Type B pancreatic cell (in vitro differentiated cells): ENCODE data around the gene MT1E. TPM values are rescaled to one million over a fixed set of nuclear protein-coding genes. Genes with fewer than 3 reads are reported as not detected.

ENCODE experiments used
- DNase-seq: peaks from one replicate; pipeline ENCODE4 v3.0.0; 2021; ENCODE audit warnings: mixed read lengths; ENCODE audit not compliant: unreplicated experiment; ENCODE audit errors: extremely low spot score
- H3K27ac Mint-ChIP-seq: 2 replicates; pipeline ENCODE4 v1.8.0; 2021; ENCODE audit warnings: mild to moderate bottlenecking, mixed read lengths
- H3K27me3 Mint-ChIP-seq: 2 replicates; pipeline ENCODE4 v1.8.0; 2021; ENCODE audit warnings: mixed read lengths
- H3K36me3 Mint-ChIP-seq: 2 replicates; pipeline ENCODE4 v1.8.0; 2021; ENCODE audit warnings: mixed read lengths
- H3K4me1 Mint-ChIP-seq: one replicate; pipeline ENCODE4 v1.8.0; 2021; ENCODE audit warnings: mixed read lengths; ENCODE audit not compliant: unreplicated experiment
- H3K4me3 Mint-ChIP-seq: 2 replicates; pipeline ENCODE4 v1.8.0; 2021; ENCODE audit warnings: mild to moderate bottlenecking, mixed read lengths
- H3K9me3 Mint-ChIP-seq: 2 replicates; pipeline ENCODE4 v1.8.0; 2021; ENCODE audit warnings: mixed read lengths
- total RNA-seq: library from RNA; stranded (reverse); gene quantifications from 2 replicates; pipeline ENCODE4 v1.2.1, GENCODE V29; 2021; ENCODE audit warnings: low replicate concordance
- TF ChIP-seq, protein P1 (sequence below): fragments of 200-600 bp; sonication (generic); conservative IDR thresholded peaks from 2 replicates; pipeline ENCODE4 v1.5.0; 2021; ENCODE audit warnings: antibody characterized with exemption, mild to moderate bottlenecking

MT1E gene
- total RNA-seq, 1 donor from 2014 or later, result 7.8 TPM

DNA sequence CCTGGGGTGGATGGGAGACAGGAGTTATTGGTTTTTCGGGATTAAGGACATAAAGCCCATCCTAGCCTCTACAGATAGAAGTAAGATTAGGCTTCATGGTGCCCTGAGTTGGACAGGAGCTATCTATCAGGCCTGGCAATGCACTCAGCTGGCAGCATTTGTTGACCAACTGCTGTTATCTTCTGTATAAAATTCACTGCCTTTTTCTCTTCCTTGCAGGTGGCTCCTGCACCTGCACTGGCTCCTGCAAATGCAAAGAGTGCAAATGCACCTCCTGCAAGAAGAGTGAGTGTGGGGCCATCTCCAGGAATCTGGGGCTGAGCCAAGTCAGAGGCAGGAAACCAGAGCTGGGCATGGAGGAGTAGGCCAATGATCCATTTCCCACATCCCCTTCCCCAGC, 13.5 kb downstream of the MT1E start:
- peaks cover 95% of the 10 kb centered on the region for H3K27me3 Mint-ChIP-seq
- TF ChIP-seq, protein P1, sequence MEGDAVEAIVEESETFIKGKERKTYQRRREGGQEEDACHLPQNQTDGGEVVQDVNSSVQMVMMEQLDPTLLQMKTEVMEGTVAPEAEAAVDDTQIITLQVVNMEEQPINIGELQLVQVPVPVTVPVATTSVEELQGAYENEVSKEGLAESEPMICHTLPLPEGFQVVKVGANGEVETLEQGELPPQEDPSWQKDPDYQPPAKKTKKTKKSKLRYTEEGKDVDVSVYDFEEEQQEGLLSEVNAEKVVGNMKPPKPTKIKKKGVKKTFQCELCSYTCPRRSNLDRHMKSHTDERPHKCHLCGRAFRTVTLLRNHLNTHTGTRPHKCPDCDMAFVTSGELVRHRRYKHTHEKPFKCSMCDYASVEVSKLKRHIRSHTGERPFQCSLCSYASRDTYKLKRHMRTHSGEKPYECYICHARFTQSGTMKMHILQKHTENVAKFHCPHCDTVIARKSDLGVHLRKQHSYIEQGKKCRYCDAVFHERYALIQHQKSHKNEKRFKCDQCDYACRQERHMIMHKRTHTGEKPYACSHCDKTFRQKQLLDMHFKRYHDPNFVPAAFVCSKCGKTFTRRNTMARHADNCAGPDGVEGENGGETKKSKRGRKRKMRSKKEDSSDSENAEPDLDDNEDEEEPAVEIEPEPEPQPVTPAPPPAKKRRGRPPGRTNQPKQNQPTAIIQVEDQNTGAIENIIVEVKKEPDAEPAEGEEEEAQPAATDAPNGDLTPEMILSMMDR, result no peak
- no peaks in the 10 kb centered on the region for H3K36me3 Mint-ChIP-seq
- H3K4me1 Mint-ChIP-seq, result peaks cover 5% of the 10 kb centered on the region
- DNase-seq, result no peak
- H3K9me3 Mint-ChIP-seq, result no peaks in the 10 kb centered on the region
- H3K4me3 Mint-ChIP-seq, result no peak overlapping the region
- no peak overlapping the region for H3K27ac Mint-ChIP-seq

DNA sequence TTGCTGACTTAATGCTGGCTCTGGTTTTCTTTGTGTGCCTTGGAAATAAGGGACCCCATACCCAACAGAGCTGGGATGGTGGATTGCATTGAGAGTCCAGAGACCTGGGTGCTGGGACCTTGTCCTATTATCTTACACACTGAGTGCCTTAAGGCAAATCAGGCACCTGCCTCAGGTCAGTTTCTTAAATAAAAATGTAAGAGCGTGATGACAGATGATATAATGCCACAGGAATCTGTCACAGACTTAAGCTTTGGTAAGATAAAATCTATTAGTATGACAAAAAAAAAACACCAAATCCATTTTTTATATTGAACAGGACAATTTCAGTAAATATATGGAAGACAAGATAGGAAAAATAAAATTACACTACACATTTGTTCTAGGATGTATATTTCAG, 14.5 kb downstream of the MT1E start:
- Mint-ChIP-seq H3K36me3 (no peaks in the 10 kb centered on the region), H3K4me3 (no peak overlapping the region), H3K9me3 (no peaks in the 10 kb centered on the region), H3K4me1 (peaks cover 5% of the 10 kb centered on the region), H3K27me3 (peaks cover 95% of the 10 kb centered on the region), H3K27ac (no peak overlapping the region)
- TF ChIP-seq, protein P1, result no peak
- DNase-seq, result no peak

DNA sequence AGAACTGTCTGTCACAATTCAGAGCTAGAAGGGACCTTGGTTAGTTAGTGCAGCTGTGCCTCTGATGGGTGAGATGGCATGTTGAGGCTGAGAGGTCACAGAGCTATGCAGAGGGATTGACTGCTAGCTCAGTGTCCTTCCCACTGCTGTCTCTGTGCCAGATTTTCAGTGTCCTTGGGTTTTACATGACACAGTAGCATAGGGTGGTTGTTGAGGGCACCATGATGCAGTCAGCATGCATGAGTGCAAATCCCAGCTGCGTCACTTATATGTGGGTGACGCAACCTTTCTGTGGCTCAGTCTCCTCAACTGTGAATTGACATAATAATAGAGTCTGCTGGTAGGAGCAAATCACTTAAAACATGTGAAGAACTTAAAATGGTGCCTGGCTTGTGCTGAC, 15.6 kb downstream of the MT1E start:
- peaks cover 5% of the 10 kb centered on the region for H3K4me1 Mint-ChIP-seq
- H3K4me3 Mint-ChIP-seq, result no peak overlapping the region
- no peaks in the 10 kb centered on the region for H3K9me3 Mint-ChIP-seq
- H3K27ac Mint-ChIP-seq, result no peak overlapping the region
- TF ChIP-seq, protein P1, result no peak
- no peaks in the 10 kb centered on the region for H3K36me3 Mint-ChIP-seq
- DNase-seq, result no peak
- peaks cover 97% of the 10 kb centered on the region for H3K27me3 Mint-ChIP-seq

- Mint-ChIP-seq H3K4me1 (no peaks in the 10 kb centered on the region), H3K27ac (no peak overlapping the region), H3K36me3 (no peaks in the 10 kb centered on the region), H3K9me3 (no peaks in the 10 kb centered on the region), H3K27me3 (peaks cover 96% of the 10 kb centered on the region), H3K4me3 (peak overlapping the region; percentile 44)
- TF ChIP-seq, protein P1, result peak; percentile 38
- no peak for DNase-seq
Observed at GRCh38 chr16:56643080-56643778, 17.6 kb downstream of the MT1E start.

GRCh38 chr16:56643833-56644232, 18.3 kb downstream of the MT1E start:
- H3K27me3 Mint-ChIP-seq, result peaks cover 97% of the 10 kb centered on the region
- no peaks in the 10 kb centered on the region for H3K4me1 Mint-ChIP-seq
- no peak overlapping the region for H3K27ac Mint-ChIP-seq
- peak overlapping the region; percentile 44 for H3K4me3 Mint-ChIP-seq
- TF ChIP-seq, protein P1, result no peak
- no peaks in the 10 kb centered on the region for H3K9me3 Mint-ChIP-seq
- no peaks in the 10 kb centered on the region for H3K36me3 Mint-ChIP-seq
- no peak for DNase-seq

DNA sequence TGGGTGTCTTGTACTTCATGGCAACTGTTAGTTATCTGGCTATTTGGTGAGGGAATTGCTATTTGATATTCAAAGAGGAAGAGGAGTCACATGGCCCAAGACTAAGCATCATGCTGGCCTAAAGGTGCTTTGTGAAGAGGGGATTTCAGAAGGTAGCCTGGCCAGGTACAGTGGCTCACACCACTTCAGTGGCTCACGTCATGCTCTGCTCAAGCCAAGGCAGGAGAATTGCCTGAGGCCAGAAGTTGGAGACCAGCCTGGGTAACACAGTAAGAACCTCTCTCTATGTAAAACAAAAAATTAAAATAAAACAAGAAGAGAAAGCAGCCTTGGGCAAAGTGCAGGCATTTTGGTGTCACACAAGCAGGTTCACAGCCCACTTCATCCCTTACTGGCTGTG, 19.7 kb downstream of the MT1E start:
- Mint-ChIP-seq H3K9me3 (no peaks in the 10 kb centered on the region), H3K4me3 (no peak overlapping the region), H3K27me3 (peaks cover 97% of the 10 kb centered on the region), H3K27ac (no peak overlapping the region), H3K4me1 (no peaks in the 10 kb centered on the region), H3K36me3 (no peaks in the 10 kb centered on the region)
- TF ChIP-seq, protein P1, result no peak
- DNase-seq, result no peak
